ENCODE data around the gene KLHL15.
"Not testable (repeated sequence)": the region's sequence is repeated elsewhere in the genome, so short reads cannot be mapped to it uniquely, and the experiment has no call there.

Gene KLHL15

GRCh38 chrX:24050522-24051318, 23.7 kb upstream of the KLHL15 start:
- not testable (repeated sequence) for H3K27ac ChIP-seq (ENCODE audit: low read depth, low read length); DNase-seq; H3K4me1 ChIP-seq (ENCODE audit: control insufficient read depth, low read depth, low read length); H2BK120ac ChIP-seq (ENCODE audit: low read depth, low read length); H2BK5ac ChIP-seq (ENCODE audit: low read length); H3K27me3 ChIP-seq (ENCODE audit: insufficient read depth, low read length, poor library complexity); H3K4me3 ChIP-seq (ENCODE audit: low read length); H3K79me1 ChIP-seq (ENCODE audit: low read length); H3K9ac ChIP-seq (ENCODE audit: low read length); H3K79me2 ChIP-seq (ENCODE audit: control insufficient read depth, insufficient read depth, low read length); H3K4me2 ChIP-seq (ENCODE audit: low read length); H3K23ac ChIP-seq (ENCODE audit: low read length); H3K56ac ChIP-seq (ENCODE audit: low read length); H3K36me3 ChIP-seq (ENCODE audit: control insufficient read depth, insufficient read depth, low read length); H3K18ac ChIP-seq (ENCODE audit: low read length); H2AK5ac ChIP-seq (ENCODE audit: low read length); H3K4ac ChIP-seq (ENCODE audit: low read depth, low read length); H4K8ac ChIP-seq (ENCODE audit: low read depth, low read length); H4K5ac ChIP-seq (ENCODE audit: low read length); H2BK15ac ChIP-seq (replicated peaks; ENCODE audit: low read depth)
- no CpG with 5 or more reads among the region's 26 CpGs for WGBS (ENCODE audit: extremely low coverage, insufficient coverage, low lambda C conversion rate)

- H3K9ac ChIP-seq (ENCODE audit: low read length), result not testable (repeated sequence)
Measured at GRCh38 chrX:24049643-24050042, 22.7 kb upstream of the KLHL15 start.

GRCh38 chrX:24046060-24046459, 19.1 kb upstream of the KLHL15 start:
- not testable (repeated sequence) for H3K4me2 ChIP-seq (ENCODE audit: low read length); DNase-seq; H3K56ac ChIP-seq (ENCODE audit: low read length); H3K4me3 ChIP-seq (ENCODE audit: low read length); H3K27ac ChIP-seq (ENCODE audit: low read depth, low read length); H3K4ac ChIP-seq (ENCODE audit: low read depth, low read length); H3K79me1 ChIP-seq (ENCODE audit: low read length); H2BK15ac ChIP-seq (replicated peaks; ENCODE audit: low read depth); H3K27me3 ChIP-seq (ENCODE audit: insufficient read depth, low read length, poor library complexity); H4K8ac ChIP-seq (ENCODE audit: low read depth, low read length); H3K36me3 ChIP-seq (ENCODE audit: control insufficient read depth, insufficient read depth, low read length); H3K4me1 ChIP-seq (ENCODE audit: control insufficient read depth, low read depth, low read length); H3K79me2 ChIP-seq (ENCODE audit: control insufficient read depth, insufficient read depth, low read length); H2BK120ac ChIP-seq (ENCODE audit: low read depth, low read length); H2BK5ac ChIP-seq (ENCODE audit: low read length); H2AK5ac ChIP-seq (ENCODE audit: low read length); H4K5ac ChIP-seq (ENCODE audit: low read length); H3K23ac ChIP-seq (ENCODE audit: low read length); H3K9ac ChIP-seq (ENCODE audit: low read length); H3K18ac ChIP-seq (ENCODE audit: low read length)

More at GRCh38 chrX:24049643-24050042, 22.7 kb upstream of the KLHL15 start:
- H3K27me3 ChIP-seq (ENCODE audit: insufficient read depth, low read length, poor library complexity); H3K36me3 ChIP-seq (ENCODE audit: control insufficient read depth, insufficient read depth, low read length); H3K4ac ChIP-seq (ENCODE audit: low read depth, low read length); H3K4me2 ChIP-seq (ENCODE audit: low read length); DNase-seq; H4K5ac ChIP-seq (ENCODE audit: low read length); H3K56ac ChIP-seq (ENCODE audit: low read length); H4K8ac ChIP-seq (ENCODE audit: low read depth, low read length); H2BK15ac ChIP-seq (replicated peaks; ENCODE audit: low read depth); H3K27ac ChIP-seq (ENCODE audit: low read depth, low read length); H3K18ac ChIP-seq (ENCODE audit: low read length); H3K4me3 ChIP-seq (ENCODE audit: low read length); H3K23ac ChIP-seq (ENCODE audit: low read length); H3K79me1 ChIP-seq (ENCODE audit: low read length); H3K79me2 ChIP-seq (ENCODE audit: control insufficient read depth, insufficient read depth, low read length); H3K4me1 ChIP-seq (ENCODE audit: control insufficient read depth, low read depth, low read length); H2AK5ac ChIP-seq (ENCODE audit: low read length); H2BK5ac ChIP-seq (ENCODE audit: low read length); H2BK120ac ChIP-seq (ENCODE audit: low read depth, low read length): not testable (repeated sequence)
- WGBS (ENCODE audit: extremely low coverage, insufficient coverage, low lambda C conversion rate), result no CpG with 5 or more reads among the region's 24 CpGs

GRCh38 chrX:24037729-24038128, 10.7 kb upstream of the KLHL15 start:
- H3K18ac ChIP-seq (ENCODE audit: low read length), result no peak overlapping the region
- WGBS (ENCODE audit: extremely low coverage, insufficient coverage, low lambda C conversion rate), result no CpG with 5 or more reads among the region's 4 CpGs

GRCh38 chrX:24034485-24034884, 7.5 kb upstream of the KLHL15 start:
- no peak overlapping the region for H3K9ac ChIP-seq (ENCODE audit: low read length)
- no peaks in the 10 kb centered on the region for H3K27me3 ChIP-seq (ENCODE audit: insufficient read depth, low read length, poor library complexity)
- H3K23ac ChIP-seq (ENCODE audit: low read length), result no peak overlapping the region
- no peak for DNase-seq
- no peak overlapping the region for H2BK5ac ChIP-seq (ENCODE audit: low read length)
- H3K79me1 ChIP-seq (ENCODE audit: low read length), result no peaks in the 10 kb centered on the region
- no peak overlapping the region for H3K4me3 ChIP-seq (ENCODE audit: low read length)
- H3K4ac ChIP-seq (ENCODE audit: low read depth, low read length), result no peak overlapping the region
- no peaks in the 10 kb centered on the region for H3K79me2 ChIP-seq (ENCODE audit: control insufficient read depth, insufficient read depth, low read length)
- H4K8ac ChIP-seq (ENCODE audit: low read depth, low read length), result no peak overlapping the region
- H3K4me2 ChIP-seq (ENCODE audit: low read length), result no peak overlapping the region
- no peaks in the 10 kb centered on the region for H3K4me1 ChIP-seq (ENCODE audit: control insufficient read depth, low read depth, low read length)
- no peak overlapping the region for H3K56ac ChIP-seq (ENCODE audit: low read length)
- no peak overlapping the region for H4K5ac ChIP-seq (ENCODE audit: low read length)
- H2BK120ac ChIP-seq (ENCODE audit: low read depth, low read length), result no peak overlapping the region
- no CpG with 5 or more reads among the region's 5 CpGs for WGBS (ENCODE audit: extremely low coverage, insufficient coverage, low lambda C conversion rate)
- H2AK5ac ChIP-seq (ENCODE audit: low read length), result no peak overlapping the region
- H2BK15ac ChIP-seq (replicated peaks; ENCODE audit: low read depth), result no peak overlapping the region
- H3K18ac ChIP-seq (ENCODE audit: low read length), result no peak overlapping the region
- no peaks in the 10 kb centered on the region for H3K36me3 ChIP-seq (ENCODE audit: control insufficient read depth, insufficient read depth, low read length)
- H3K27ac ChIP-seq (ENCODE audit: low read depth, low read length), result no peak overlapping the region

More at GRCh38 chrX:24037729-24038128, 10.7 kb upstream of the KLHL15 start:
- H3K27me3 ChIP-seq (ENCODE audit: insufficient read depth, low read length, poor library complexity), result no peaks in the 10 kb centered on the region
- no peaks in the 10 kb centered on the region for H3K36me3 ChIP-seq (ENCODE audit: control insufficient read depth, insufficient read depth, low read length)
- H3K4me2 ChIP-seq (ENCODE audit: low read length), result no peak overlapping the region
- H3K56ac ChIP-seq (ENCODE audit: low read length), result no peak overlapping the region
- H3K23ac ChIP-seq (ENCODE audit: low read length), result no peak overlapping the region
- no peak overlapping the region for H2AK5ac ChIP-seq (ENCODE audit: low read length)
- H3K4ac ChIP-seq (ENCODE audit: low read depth, low read length), result no peak overlapping the region
- H3K4me1 ChIP-seq (ENCODE audit: control insufficient read depth, low read depth, low read length), result no peaks in the 10 kb centered on the region
- no peaks in the 10 kb centered on the region for H3K79me2 ChIP-seq (ENCODE audit: control insufficient read depth, insufficient read depth, low read length)
- no peak overlapping the region for H3K9ac ChIP-seq (ENCODE audit: low read length)
- no peak overlapping the region for H2BK120ac ChIP-seq (ENCODE audit: low read depth, low read length)
- H2BK15ac ChIP-seq (replicated peaks; ENCODE audit: low read depth), result no peak overlapping the region
- H3K4me3 ChIP-seq (ENCODE audit: low read length), result no peak overlapping the region
- H4K5ac ChIP-seq (ENCODE audit: low read length), result no peak overlapping the region
- no peak overlapping the region for H3K27ac ChIP-seq (ENCODE audit: low read depth, low read length)
- no peak for DNase-seq
- H2BK5ac ChIP-seq (ENCODE audit: low read length), result no peak overlapping the region
- H4K8ac ChIP-seq (ENCODE audit: low read depth, low read length), result no peak overlapping the region
- no peaks in the 10 kb centered on the region for H3K79me1 ChIP-seq (ENCODE audit: low read length)

- no peaks in the 10 kb centered on the region for H3K79me2 ChIP-seq (ENCODE audit: control insufficient read depth, insufficient read depth, low read length)
Measured at GRCh38 chrX:24030597-24030996, 3.6 kb upstream of the KLHL15 start.

More at GRCh38 chrX:24030597-24030996, 3.6 kb upstream of the KLHL15 start:
- Histone ChIP-seq H3K18ac (ENCODE audit: low read length) (no peak overlapping the region), H2BK5ac (ENCODE audit: low read length) (no peak overlapping the region), H2BK15ac (replicated peaks; ENCODE audit: low read depth) (no peak overlapping the region), H3K4me3 (ENCODE audit: low read length) (no peak overlapping the region), H3K4me2 (ENCODE audit: low read length) (no peak overlapping the region), H2AK5ac (ENCODE audit: low read length) (no peak overlapping the region), H3K56ac (ENCODE audit: low read length) (no peak overlapping the region), H3K4ac (ENCODE audit: low read depth, low read length) (no peak overlapping the region), H3K79me1 (ENCODE audit: low read length) (no peaks in the 10 kb centered on the region), H3K9ac (ENCODE audit: low read length) (no peak overlapping the region), H2BK120ac (ENCODE audit: low read depth, low read length) (no peak overlapping the region), H4K8ac (ENCODE audit: low read depth, low read length) (no peak overlapping the region), H4K5ac (ENCODE audit: low read length) (no peak overlapping the region), H3K36me3 (ENCODE audit: control insufficient read depth, insufficient read depth, low read length) (no peaks in the 10 kb centered on the region), H3K23ac (ENCODE audit: low read length) (no peak overlapping the region), H3K27ac (ENCODE audit: low read depth, low read length) (no peak overlapping the region), H3K27me3 (ENCODE audit: insufficient read depth, low read length, poor library complexity) (no peaks in the 10 kb centered on the region), H3K4me1 (ENCODE audit: control insufficient read depth, low read depth, low read length) (no peaks in the 10 kb centered on the region)
- DNase-seq, result no peak
- no CpG with 5 or more reads among the region's 5 CpGs for WGBS (ENCODE audit: extremely low coverage, insufficient coverage, low lambda C conversion rate)

Measured in mesendoderm (in vitro differentiated cells).